Neural cell (in vitro differentiated cells): Measurements from ENCODE around the gene SFT2D1. TPM values are rescaled to one million over a fixed set of nuclear protein-coding genes. Genes with fewer than 3 reads are reported as not detected.

Source experiments
- H2AFZ ChIP-seq: fragments of 200-600, 300-800 bp; sonication (generic), shearing (Covaris generic); 2 replicates; pipeline ENCODE4 v1.6.0; 2014; ENCODE audit warnings: low read depth, mild to moderate bottlenecking, antibody characterized with exemption, low read length, moderate library complexity
- H3F3A ChIP-seq: fragments of 200-600 bp; shearing (Covaris generic); 2 replicates; pipeline ENCODE4 v1.6.1; 2016; ENCODE audit warnings: mild to moderate bottlenecking, moderate library complexity, mixed read lengths, antibody characterized with exemption, low read length; ENCODE audit not compliant: insufficient read depth, poor library complexity, severe bottlenecking
- H3K27ac ChIP-seq: fragments of 200-600, 300-800 bp; sonication (generic), shearing (Covaris generic); 2 replicates; pipeline ENCODE4 v1.5.1; 2014; ENCODE audit warnings: mild to moderate bottlenecking, low read length, moderate library complexity
- H3K27me3 ChIP-seq: fragments of 300-800, 200-600 bp; sonication (generic), shearing (Covaris generic); 2 replicates; pipeline ENCODE4 v1.6.0; 2014; ENCODE audit warnings: mild to moderate bottlenecking, low read depth, low read length, moderate library complexity; ENCODE audit not compliant: insufficient read depth
- H3K36me3 ChIP-seq: fragments of 300-800, 200-600 bp; sonication (generic), shearing (Covaris generic); 2 replicates; pipeline ENCODE4 v1.5.1; 2014; ENCODE audit warnings: mild to moderate bottlenecking, antibody characterized with exemption, low read length, moderate library complexity; ENCODE audit not compliant: insufficient read depth
- H3K4me2 ChIP-seq: fragments of 300-800, 200-600 bp; sonication (generic), shearing (Covaris generic); 2 replicates; pipeline ENCODE4 v1.6.0; 2014; ENCODE audit warnings: mild to moderate bottlenecking, low read length
- H3K4me3 ChIP-seq: fragments of 300-800, 200-600 bp; sonication (generic), shearing (Covaris generic); 2 replicates; pipeline ENCODE4 v1.5.1; 2014; ENCODE audit warnings: mild to moderate bottlenecking, low read length, moderate library complexity
- H3K79me2 ChIP-seq: fragments of 200-600 bp; shearing (Covaris generic); replicated peaks from 2 replicates; pipeline ENCODE4 v1.6.0; 2014; ENCODE audit warnings: mild to moderate bottlenecking, low read length, moderate library complexity; ENCODE audit not compliant: insufficient read depth
- H3K9ac ChIP-seq: fragments of 300-800, 200-600 bp; sonication (generic), shearing (Covaris generic); 2 replicates; pipeline ENCODE4 v1.6.1; 2016; ENCODE audit warnings: mild to moderate bottlenecking, low read length, mixed read lengths
- H3K9me2 ChIP-seq: fragments of 200-600 bp; shearing (Covaris generic); 2 replicates; pipeline ENCODE4 v1.6.1; 2016; ENCODE audit warnings: mild to moderate bottlenecking, low read length, mixed read lengths; ENCODE audit not compliant: insufficient read depth
- H3K9me3 ChIP-seq: fragments of 200-600, 300-800 bp; sonication (generic), shearing (Covaris generic); 2 replicates; pipeline ENCODE4 v1.6.1; 2016; ENCODE audit warnings: mild to moderate bottlenecking, mixed run types, low read length, moderate library complexity, mixed read lengths
- H4K20me1 ChIP-seq: fragments of 200-600 bp; shearing (Covaris generic); 2 replicates; pipeline ENCODE4 v1.6.1; 2016; ENCODE audit warnings: mild to moderate bottlenecking, mixed run types; ENCODE audit not compliant: insufficient read depth
- CTCF ChIP-seq: fragments of 450-650 bp; IDR thresholded peaks from 2 replicates; pipeline ENCODE4 v1.5.1; 2014; ENCODE audit warnings: antibody characterized with exemption, mild to moderate bottlenecking, moderate library complexity; ENCODE audit not compliant: poor library complexity, severe bottlenecking
- EP300 ChIP-seq: fragments of 450-650 bp; conservative IDR thresholded peaks from 2 replicates; pipeline ENCODE4 v1.6.1; 2014; ENCODE audit warnings: antibody characterized with exemption, mild to moderate bottlenecking, moderate library complexity; ENCODE audit not compliant: poor library complexity, severe bottlenecking
- EZH2 ChIP-seq: fragments of 200-600, 300-800 bp; shearing (Covaris generic), sonication (generic); IDR thresholded peaks from 2 replicates; pipeline ENCODE4 v1.6.1; 2014; ENCODE audit warnings: antibody characterized with exemption, low read length, borderline replicate concordance, mild to moderate bottlenecking; ENCODE audit not compliant: insufficient read depth, poor library complexity, severe bottlenecking
- MXI1 ChIP-seq: fragments of 450-650 bp; conservative IDR thresholded peaks from 2 replicates; pipeline ENCODE4 v1.6.1; 2014; ENCODE audit warnings: antibody characterized with exemption, mild to moderate bottlenecking; ENCODE audit not compliant: poor library complexity, severe bottlenecking
- POLR2AphosphoS5 ChIP-seq: IDR thresholded peaks from 2 replicates; pipeline ENCODE4 v1.6.1; 2012
- RAD21 ChIP-seq: fragments of 450-650 bp; conservative IDR thresholded peaks from 2 replicates; pipeline ENCODE4 v1.6.1; 2014; ENCODE audit warnings: antibody characterized with exemption, mild to moderate bottlenecking, moderate library complexity
- SMC3 ChIP-seq: fragments of 450-650 bp; conservative IDR thresholded peaks from 2 replicates; pipeline ENCODE4 v1.6.1; 2014; ENCODE audit warnings: antibody characterized with exemption, mild to moderate bottlenecking, moderate library complexity; ENCODE audit not compliant: poor library complexity
- TAF1 ChIP-seq: IDR thresholded peaks from 2 replicates; pipeline ENCODE4 v1.6.1; 2012; ENCODE audit warnings: low read depth
- polyA minus RNA-seq: library from RNA; depleted of rRNA, polyadenylated mRNA; stranded (reverse); fragments of >200 nt; gene quantifications from 2 replicates; pipeline ENCODE4 v1.2.3, GENCODE V29; 2014
- polyA plus RNA-seq: library from polyadenylated mRNA; depleted of rRNA; stranded (reverse); fragments of >200 nt; gene quantifications from 2 replicates; pipeline ENCODE4 v1.2.3, GENCODE V29; 2014
- TF ChIP-seq, protein P1 (sequence below): IDR thresholded peaks from 2 replicates; pipeline ENCODE4 v1.6.1; 2012; ENCODE audit warnings: borderline replicate concordance

SFT2D1 gene
- polyA plus RNA-seq = 78.5 and 81.7 TPM in 2 replicates
- polyA minus RNA-seq = 19.7 and 26.8 TPM in 2 replicates

- H3K9me2 ChIP-seq = no peaks in the 10 kb centered on the region
- H3K9ac ChIP-seq = peak within 1 kb of the TSS; percentile 87
- no peaks in the 10 kb centered on the region for H3F3A ChIP-seq
- no peaks in the 10 kb centered on the region for H3K9me3 ChIP-seq
- peak within 1 kb of the TSS; percentile 74 for H2AFZ ChIP-seq
- no peaks in the 10 kb centered on the region for H4K20me1 ChIP-seq
- no peaks in the 10 kb centered on the region for H3K27me3 ChIP-seq
- peak within 1 kb of the TSS; percentile 80 for H3K4me3 ChIP-seq
- TF ChIP-seq MXI1 = peak; percentile 69
- peak; percentile 18 for TF ChIP-seq CTCF
- no peak for TF ChIP-seq TAF1
- peak; percentile 90 for TF ChIP-seq POLR2AphosphoS5
- peak; percentile 41 for TF ChIP-seq SMC3
- H3K4me2 ChIP-seq = peak within 1 kb of the TSS; percentile 70
- peaks cover 36% of the 10 kb centered on the region for H3K79me2 ChIP-seq
- H3K27ac ChIP-seq = peak within 1 kb of the TSS; percentile 69
- H3K36me3 ChIP-seq = no peaks in the 10 kb centered on the region
These were observed at the start of gene SFT2D1 for GRCh38 chr6:166342349-166343149. SFT2D1 (minus strand) TSS chr6:166342545; CDS start chr6:166342481, 64 bp downstream.

GRCh38 chr6:166389119-166389518, 46.8 kb upstream of the SFT2D1 start:
- H3F3A ChIP-seq = no peaks in the 10 kb centered on the region
- H3K9me2 ChIP-seq = no peaks in the 10 kb centered on the region
- H4K20me1 ChIP-seq = no peaks in the 10 kb centered on the region
- H2AFZ ChIP-seq = no peak overlapping the region
- no peaks in the 10 kb centered on the region for H3K9me3 ChIP-seq
- TF ChIP-seq RAD21 = no peak
- no peak for TF ChIP-seq EZH2
- no peaks in the 10 kb centered on the region for H3K27me3 ChIP-seq
- no peaks in the 10 kb centered on the region for H3K79me2 ChIP-seq
- no peaks in the 10 kb centered on the region for H3K36me3 ChIP-seq
- H3K27ac ChIP-seq = no peak overlapping the region
- no peak overlapping the region for H3K9ac ChIP-seq
- H3K4me3 ChIP-seq = no peak overlapping the region
- no peak overlapping the region for H3K4me2 ChIP-seq

DNA sequence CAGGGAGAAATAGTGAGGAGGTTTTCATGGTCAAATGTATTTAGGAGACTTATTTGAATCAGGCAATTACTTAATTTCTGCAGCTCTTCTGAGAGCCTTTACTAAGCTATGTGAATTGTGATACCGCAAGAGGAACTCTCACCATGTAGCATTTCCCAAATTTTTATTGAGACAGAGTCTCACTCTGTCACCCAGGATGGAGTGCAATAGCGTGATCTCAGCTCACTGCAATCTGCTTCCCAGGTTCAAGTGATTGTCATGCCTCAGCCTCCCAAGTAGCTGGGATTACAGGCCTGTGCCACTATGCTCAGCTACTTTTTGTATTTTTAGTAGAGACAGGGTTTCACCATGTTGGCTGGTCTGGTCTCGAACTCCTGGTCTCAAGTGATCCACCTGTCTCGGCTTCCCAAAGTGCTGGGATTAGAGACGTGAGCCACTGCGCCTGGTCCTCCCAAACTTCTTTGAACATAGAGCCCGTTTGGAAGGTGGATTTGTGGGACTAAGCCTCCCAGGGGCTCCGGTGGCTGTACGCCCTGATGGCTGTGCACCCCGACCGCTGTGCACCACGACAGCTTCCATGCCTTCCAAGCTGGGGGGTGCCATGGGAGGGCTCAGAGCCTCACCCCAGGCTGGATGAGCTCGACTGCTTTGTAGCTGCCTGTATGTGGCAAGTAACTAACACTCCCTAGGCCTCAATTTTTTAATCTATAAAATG, 46.1 kb upstream of the SFT2D1 start:
- TF ChIP-seq POLR2AphosphoS5 (no peak), MXI1 (no peak), SMC3 (no peak), CTCF (no peak), EZH2 (no peak), TAF1 (no peak), EP300 (no peak), RAD21 (no peak)
- TF ChIP-seq, protein P1, sequence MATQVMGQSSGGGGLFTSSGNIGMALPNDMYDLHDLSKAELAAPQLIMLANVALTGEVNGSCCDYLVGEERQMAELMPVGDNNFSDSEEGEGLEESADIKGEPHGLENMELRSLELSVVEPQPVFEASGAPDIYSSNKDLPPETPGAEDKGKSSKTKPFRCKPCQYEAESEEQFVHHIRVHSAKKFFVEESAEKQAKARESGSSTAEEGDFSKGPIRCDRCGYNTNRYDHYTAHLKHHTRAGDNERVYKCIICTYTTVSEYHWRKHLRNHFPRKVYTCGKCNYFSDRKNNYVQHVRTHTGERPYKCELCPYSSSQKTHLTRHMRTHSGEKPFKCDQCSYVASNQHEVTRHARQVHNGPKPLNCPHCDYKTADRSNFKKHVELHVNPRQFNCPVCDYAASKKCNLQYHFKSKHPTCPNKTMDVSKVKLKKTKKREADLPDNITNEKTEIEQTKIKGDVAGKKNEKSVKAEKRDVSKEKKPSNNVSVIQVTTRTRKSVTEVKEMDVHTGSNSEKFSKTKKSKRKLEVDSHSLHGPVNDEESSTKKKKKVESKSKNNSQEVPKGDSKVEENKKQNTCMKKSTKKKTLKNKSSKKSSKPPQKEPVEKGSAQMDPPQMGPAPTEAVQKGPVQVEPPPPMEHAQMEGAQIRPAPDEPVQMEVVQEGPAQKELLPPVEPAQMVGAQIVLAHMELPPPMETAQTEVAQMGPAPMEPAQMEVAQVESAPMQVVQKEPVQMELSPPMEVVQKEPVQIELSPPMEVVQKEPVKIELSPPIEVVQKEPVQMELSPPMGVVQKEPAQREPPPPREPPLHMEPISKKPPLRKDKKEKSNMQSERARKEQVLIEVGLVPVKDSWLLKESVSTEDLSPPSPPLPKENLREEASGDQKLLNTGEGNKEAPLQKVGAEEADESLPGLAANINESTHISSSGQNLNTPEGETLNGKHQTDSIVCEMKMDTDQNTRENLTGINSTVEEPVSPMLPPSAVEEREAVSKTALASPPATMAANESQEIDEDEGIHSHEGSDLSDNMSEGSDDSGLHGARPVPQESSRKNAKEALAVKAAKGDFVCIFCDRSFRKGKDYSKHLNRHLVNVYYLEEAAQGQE = no peak
- H2AFZ ChIP-seq = no peak overlapping the region
- no peaks in the 10 kb centered on the region for H3K9me3 ChIP-seq
- no peaks in the 10 kb centered on the region for H3K27me3 ChIP-seq
- no peak overlapping the region for H3K4me2 ChIP-seq
- H3K27ac ChIP-seq = no peak overlapping the region
- H3K79me2 ChIP-seq = no peaks in the 10 kb centered on the region
- no peaks in the 10 kb centered on the region for H4K20me1 ChIP-seq
- no peaks in the 10 kb centered on the region for H3K36me3 ChIP-seq
- no peaks in the 10 kb centered on the region for H3F3A ChIP-seq
- no peaks in the 10 kb centered on the region for H3K9me2 ChIP-seq
- no peak overlapping the region for H3K9ac ChIP-seq
- H3K4me3 ChIP-seq = no peak overlapping the region
